ENCODE data around the gene PLEKHG2. TPM values are rescaled to one million over a fixed set of nuclear protein-coding genes. Genes with fewer than 3 reads are reported as not detected.
A peak's percentile ranks its signal among the peaks of the same experiment; 100 is the strongest.

The PLEKHG2 gene
- polyA plus RNA-seq, 1 donor from 2014 or later = 14.3 TPM

DNA sequence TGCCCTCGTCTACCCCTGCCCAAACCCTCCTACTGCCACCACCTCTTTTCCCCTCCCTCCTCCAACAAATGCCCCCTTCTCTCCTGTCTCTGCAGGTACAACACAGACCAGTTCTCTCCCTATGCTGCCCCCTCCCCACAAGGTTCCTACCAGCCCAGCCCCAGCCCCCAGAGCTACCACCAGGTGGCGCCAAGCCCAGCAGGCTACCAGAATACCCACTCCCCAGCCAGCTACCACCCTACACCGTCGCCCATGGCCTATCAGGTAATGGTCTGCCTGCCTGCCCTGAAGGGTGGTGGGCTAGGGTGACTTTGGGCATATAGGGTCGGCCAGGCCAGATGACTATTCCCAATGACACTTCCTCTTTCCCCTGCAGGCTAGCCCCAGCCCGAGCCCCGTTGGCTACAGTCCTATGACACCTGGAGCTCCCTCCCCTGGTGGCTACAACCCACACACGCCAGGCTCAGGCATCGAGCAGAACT, 61.7 kb downstream of the PLEKHG2 start:
- Histone ChIP-seq H3K36me3 (ENCODE audit: insufficient read depth, low read length) (peaks cover 7% of the 10 kb centered on the region), H3K79me2 (replicated peaks; ENCODE audit: insufficient read depth, low read length) (no peaks in the 10 kb centered on the region)

DNA sequence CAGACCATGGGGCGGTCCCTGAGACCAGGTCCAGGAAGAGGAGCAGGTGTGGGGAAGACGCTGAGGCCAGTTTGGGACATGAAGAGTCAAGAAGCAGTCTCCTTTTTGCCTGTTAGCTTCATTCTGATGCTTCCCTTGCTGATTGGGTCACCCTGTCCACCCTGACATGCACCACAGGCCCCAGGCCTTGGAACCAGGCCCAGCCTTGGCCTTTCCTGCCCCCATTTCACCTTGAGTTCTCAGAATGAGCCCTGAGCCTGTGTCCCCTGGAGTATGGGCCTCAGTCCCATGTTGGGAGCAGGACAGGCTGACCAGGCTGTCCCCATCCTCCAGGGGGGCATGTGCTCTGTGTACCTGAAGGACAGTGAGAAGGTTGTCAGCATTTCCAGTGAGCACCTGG, 63.3 kb downstream of the PLEKHG2 start:
- H3K4me3 ChIP-seq (ENCODE audit: low read length) = no peak overlapping the region
- H3K9me2 ChIP-seq (ENCODE audit: insufficient read depth, low read length) = no peaks in the 10 kb centered on the region
- H2AFZ ChIP-seq (ENCODE audit: low read depth, low read length) = no peak overlapping the region
- no peaks in the 10 kb centered on the region for H3F3A ChIP-seq (ENCODE audit: insufficient read depth, low read length, poor library complexity, severe bottlenecking)
- TF ChIP-seq TAF1 (IDR thresholded peaks at IDR 0.05; ENCODE audit: low read depth) (no peak), RAD21 (conservative IDR thresholded peaks at IDR 0.05) (no peak), POLR2AphosphoS5 (IDR thresholded peaks at IDR 0.05) (no peak), EP300 (conservative IDR thresholded peaks at IDR 0.05; ENCODE audit: poor library complexity, severe bottlenecking) (no peak), EZH2 (IDR thresholded peaks at IDR 0.05; ENCODE audit: borderline replicate concordance, insufficient read depth, low read length, poor library complexity, severe bottlenecking) (no peak), MXI1 (conservative IDR thresholded peaks at IDR 0.05; ENCODE audit: poor library complexity, severe bottlenecking) (no peak), SMC3 (conservative IDR thresholded peaks at IDR 0.05; ENCODE audit: poor library complexity) (no peak)
- TF ChIP-seq, protein P1, sequence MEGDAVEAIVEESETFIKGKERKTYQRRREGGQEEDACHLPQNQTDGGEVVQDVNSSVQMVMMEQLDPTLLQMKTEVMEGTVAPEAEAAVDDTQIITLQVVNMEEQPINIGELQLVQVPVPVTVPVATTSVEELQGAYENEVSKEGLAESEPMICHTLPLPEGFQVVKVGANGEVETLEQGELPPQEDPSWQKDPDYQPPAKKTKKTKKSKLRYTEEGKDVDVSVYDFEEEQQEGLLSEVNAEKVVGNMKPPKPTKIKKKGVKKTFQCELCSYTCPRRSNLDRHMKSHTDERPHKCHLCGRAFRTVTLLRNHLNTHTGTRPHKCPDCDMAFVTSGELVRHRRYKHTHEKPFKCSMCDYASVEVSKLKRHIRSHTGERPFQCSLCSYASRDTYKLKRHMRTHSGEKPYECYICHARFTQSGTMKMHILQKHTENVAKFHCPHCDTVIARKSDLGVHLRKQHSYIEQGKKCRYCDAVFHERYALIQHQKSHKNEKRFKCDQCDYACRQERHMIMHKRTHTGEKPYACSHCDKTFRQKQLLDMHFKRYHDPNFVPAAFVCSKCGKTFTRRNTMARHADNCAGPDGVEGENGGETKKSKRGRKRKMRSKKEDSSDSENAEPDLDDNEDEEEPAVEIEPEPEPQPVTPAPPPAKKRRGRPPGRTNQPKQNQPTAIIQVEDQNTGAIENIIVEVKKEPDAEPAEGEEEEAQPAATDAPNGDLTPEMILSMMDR (IDR thresholded peaks at IDR 0.05; ENCODE audit: poor library complexity, severe bottlenecking) = no peak
- TF ChIP-seq, protein P2, sequence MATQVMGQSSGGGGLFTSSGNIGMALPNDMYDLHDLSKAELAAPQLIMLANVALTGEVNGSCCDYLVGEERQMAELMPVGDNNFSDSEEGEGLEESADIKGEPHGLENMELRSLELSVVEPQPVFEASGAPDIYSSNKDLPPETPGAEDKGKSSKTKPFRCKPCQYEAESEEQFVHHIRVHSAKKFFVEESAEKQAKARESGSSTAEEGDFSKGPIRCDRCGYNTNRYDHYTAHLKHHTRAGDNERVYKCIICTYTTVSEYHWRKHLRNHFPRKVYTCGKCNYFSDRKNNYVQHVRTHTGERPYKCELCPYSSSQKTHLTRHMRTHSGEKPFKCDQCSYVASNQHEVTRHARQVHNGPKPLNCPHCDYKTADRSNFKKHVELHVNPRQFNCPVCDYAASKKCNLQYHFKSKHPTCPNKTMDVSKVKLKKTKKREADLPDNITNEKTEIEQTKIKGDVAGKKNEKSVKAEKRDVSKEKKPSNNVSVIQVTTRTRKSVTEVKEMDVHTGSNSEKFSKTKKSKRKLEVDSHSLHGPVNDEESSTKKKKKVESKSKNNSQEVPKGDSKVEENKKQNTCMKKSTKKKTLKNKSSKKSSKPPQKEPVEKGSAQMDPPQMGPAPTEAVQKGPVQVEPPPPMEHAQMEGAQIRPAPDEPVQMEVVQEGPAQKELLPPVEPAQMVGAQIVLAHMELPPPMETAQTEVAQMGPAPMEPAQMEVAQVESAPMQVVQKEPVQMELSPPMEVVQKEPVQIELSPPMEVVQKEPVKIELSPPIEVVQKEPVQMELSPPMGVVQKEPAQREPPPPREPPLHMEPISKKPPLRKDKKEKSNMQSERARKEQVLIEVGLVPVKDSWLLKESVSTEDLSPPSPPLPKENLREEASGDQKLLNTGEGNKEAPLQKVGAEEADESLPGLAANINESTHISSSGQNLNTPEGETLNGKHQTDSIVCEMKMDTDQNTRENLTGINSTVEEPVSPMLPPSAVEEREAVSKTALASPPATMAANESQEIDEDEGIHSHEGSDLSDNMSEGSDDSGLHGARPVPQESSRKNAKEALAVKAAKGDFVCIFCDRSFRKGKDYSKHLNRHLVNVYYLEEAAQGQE (IDR thresholded peaks at IDR 0.05; ENCODE audit: borderline replicate concordance) = no peak
- H3K4me2 ChIP-seq (ENCODE audit: low read length) = no peak overlapping the region
- no peaks in the 10 kb centered on the region for H3K9me3 ChIP-seq (ENCODE audit: low read length)
- H4K20me1 ChIP-seq (ENCODE audit: insufficient read depth) = no peaks in the 10 kb centered on the region
- H3K9ac ChIP-seq (ENCODE audit: low read length) = no peak overlapping the region
- peaks cover 7% of the 10 kb centered on the region for H3K36me3 ChIP-seq (ENCODE audit: insufficient read depth, low read length)
- H3K79me2 ChIP-seq (replicated peaks; ENCODE audit: insufficient read depth, low read length) = no peaks in the 10 kb centered on the region
- H3K27ac ChIP-seq (ENCODE audit: low read length) = no peak overlapping the region
- no peaks in the 10 kb centered on the region for H3K27me3 ChIP-seq (ENCODE audit: insufficient read depth, low read depth, low read length)

More for the DNA sequence above, 61.7 kb downstream of the PLEKHG2 start:
- Histone ChIP-seq H3K27me3 (ENCODE audit: insufficient read depth, low read depth, low read length) (no peaks in the 10 kb centered on the region), H3K9me2 (ENCODE audit: insufficient read depth, low read length) (no peaks in the 10 kb centered on the region), H3K4me2 (ENCODE audit: low read length) (no peak overlapping the region), H3K9me3 (ENCODE audit: low read length) (no peaks in the 10 kb centered on the region), H3K27ac (ENCODE audit: low read length) (no peak overlapping the region), H3K9ac (ENCODE audit: low read length) (no peak overlapping the region), H3F3A (ENCODE audit: insufficient read depth, low read length, poor library complexity, severe bottlenecking) (no peaks in the 10 kb centered on the region), H2AFZ (ENCODE audit: low read depth, low read length) (no peak overlapping the region), H4K20me1 (ENCODE audit: insufficient read depth) (no peaks in the 10 kb centered on the region), H3K4me3 (ENCODE audit: low read length) (no peak overlapping the region)
- TF ChIP-seq EP300 (conservative IDR thresholded peaks at IDR 0.05; ENCODE audit: poor library complexity, severe bottlenecking) (no peak), EZH2 (IDR thresholded peaks at IDR 0.05; ENCODE audit: borderline replicate concordance, insufficient read depth, low read length, poor library complexity, severe bottlenecking) (no peak), SMC3 (conservative IDR thresholded peaks at IDR 0.05; ENCODE audit: poor library complexity) (peak; percentile 88), TAF1 (IDR thresholded peaks at IDR 0.05; ENCODE audit: low read depth) (no peak), RAD21 (conservative IDR thresholded peaks at IDR 0.05) (peak; percentile 68), POLR2AphosphoS5 (IDR thresholded peaks at IDR 0.05) (no peak), MXI1 (conservative IDR thresholded peaks at IDR 0.05; ENCODE audit: poor library complexity, severe bottlenecking) (no peak)
- TF ChIP-seq, protein P2 (IDR thresholded peaks at IDR 0.05; ENCODE audit: borderline replicate concordance) = no peak
- TF ChIP-seq, protein P1 (IDR thresholded peaks at IDR 0.05; ENCODE audit: poor library complexity, severe bottlenecking) = peak; percentile 74

All from neural cell (in vitro differentiated cells).